IMR-90 (cell line): ENCODE measurements around the gene ANO9.

ENCODE experiments used
- BHLHE40 ChIP-seq: fragments of 150-350 bp; IDR thresholded peaks from 2 replicates; pipeline ENCODE4 v1.6.1; 2016; ENCODE audit warnings: mild to moderate bottlenecking, low read depth, low read length
- FOS ChIP-seq: fragments of 150-350 bp; IDR thresholded peaks from 2 replicates; pipeline ENCODE4 v1.6.1; 2016; ENCODE audit warnings: low read depth, low read length
- MAFK ChIP-seq: IDR thresholded peaks from 2 replicates; pipeline ENCODE4 v1.6.1; 2012; ENCODE audit warnings: low read depth, low read length, improper control_type of control experiment
- MXI1 ChIP-seq: IDR thresholded peaks from 2 replicates; pipeline ENCODE4 v1.6.1; 2012; ENCODE audit warnings: low read depth, mild to moderate bottlenecking, low read length, moderate library complexity, borderline replicate concordance
- POLR2A ChIP-seq: IDR thresholded peaks from 2 replicates; pipeline ENCODE4 v1.6.1; 2012; ENCODE audit warnings: mild to moderate bottlenecking, low read depth, low read length
- RFX5 ChIP-seq: IDR thresholded peaks from 2 replicates; pipeline ENCODE4 v1.8.0; 2012; ENCODE audit warnings: low read depth, mild to moderate bottlenecking, low read length, moderate library complexity
- TF ChIP-seq, protein P1 (sequence below): conservative IDR thresholded peaks from 2 replicates; pipeline ENCODE4 v1.5.1; 2012; ENCODE audit warnings: mild to moderate bottlenecking, low read depth, low read length, improper control_type of control experiment

DNA sequence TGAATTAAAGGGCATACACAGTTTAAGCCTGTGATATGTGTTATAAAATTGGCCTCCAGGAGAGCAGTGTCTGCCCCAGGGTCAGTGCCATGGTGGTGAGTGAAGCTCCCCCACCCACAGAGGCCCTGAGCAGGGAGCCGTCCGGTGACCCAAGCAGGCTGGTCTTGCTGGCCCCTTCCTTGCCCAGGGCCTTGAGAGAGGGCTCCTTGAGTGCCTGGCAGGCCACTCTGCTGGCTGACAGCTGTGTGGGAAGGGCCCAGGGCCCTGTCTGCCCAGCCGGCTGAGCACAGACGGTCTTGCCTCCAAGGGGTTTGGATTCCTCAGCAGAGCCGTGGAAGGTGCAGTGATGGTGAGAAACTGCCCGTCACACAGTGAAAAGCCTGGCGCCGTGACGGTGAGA is 34.1 kb upstream of the ANO9 start:
- TF ChIP-seq, protein P1, sequence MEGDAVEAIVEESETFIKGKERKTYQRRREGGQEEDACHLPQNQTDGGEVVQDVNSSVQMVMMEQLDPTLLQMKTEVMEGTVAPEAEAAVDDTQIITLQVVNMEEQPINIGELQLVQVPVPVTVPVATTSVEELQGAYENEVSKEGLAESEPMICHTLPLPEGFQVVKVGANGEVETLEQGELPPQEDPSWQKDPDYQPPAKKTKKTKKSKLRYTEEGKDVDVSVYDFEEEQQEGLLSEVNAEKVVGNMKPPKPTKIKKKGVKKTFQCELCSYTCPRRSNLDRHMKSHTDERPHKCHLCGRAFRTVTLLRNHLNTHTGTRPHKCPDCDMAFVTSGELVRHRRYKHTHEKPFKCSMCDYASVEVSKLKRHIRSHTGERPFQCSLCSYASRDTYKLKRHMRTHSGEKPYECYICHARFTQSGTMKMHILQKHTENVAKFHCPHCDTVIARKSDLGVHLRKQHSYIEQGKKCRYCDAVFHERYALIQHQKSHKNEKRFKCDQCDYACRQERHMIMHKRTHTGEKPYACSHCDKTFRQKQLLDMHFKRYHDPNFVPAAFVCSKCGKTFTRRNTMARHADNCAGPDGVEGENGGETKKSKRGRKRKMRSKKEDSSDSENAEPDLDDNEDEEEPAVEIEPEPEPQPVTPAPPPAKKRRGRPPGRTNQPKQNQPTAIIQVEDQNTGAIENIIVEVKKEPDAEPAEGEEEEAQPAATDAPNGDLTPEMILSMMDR: no peak
- TF ChIP-seq RFX5 (no peak), POLR2A (no peak), MAFK (no peak), MXI1 (no peak), FOS (no peak), BHLHE40 (no peak)
